ENCODE results near the gene B3GALT5.
"Not testable (repeated sequence)": the region's sequence is repeated elsewhere in the genome, so short reads cannot be mapped to it uniquely, and the experiment has no call there.

Gene B3GALT5

GRCh38 chr21:39612233-39613040, at the start of gene B3GALT5:
B3GALT5 (plus strand) TSS chr21:39612940; CDS start chr21:39660560, 47,620 bp downstream.
- DNase-seq: no peak
- in situ Hi-C loops (cut with MboI; ENCODE audit: low pct_unique_long_range_greater_than_20kb, low sequenced_read_pairs): no loop called here

GRCh38 chr21:39564200-39564599, 48.5 kb upstream of the B3GALT5 start:
- DNase-seq: no peak
- in situ Hi-C loops (cut with MboI; ENCODE audit: low pct_unique_long_range_greater_than_20kb, low sequenced_read_pairs): no loop called here

- no peak for DNase-seq
- in situ Hi-C loops (cut with MboI; ENCODE audit: low pct_unique_long_range_greater_than_20kb, low sequenced_read_pairs): no loop called here
Observed at GRCh38 chr21:39567180-39567972, 45.4 kb upstream of the B3GALT5 start.

- in situ Hi-C loops (cut with MboI; ENCODE audit: low pct_unique_long_range_greater_than_20kb, low sequenced_read_pairs): no loop called here
- no peak for DNase-seq
Observed at GRCh38 chr21:39568361-39568760, 44.4 kb upstream of the B3GALT5 start.

- in situ Hi-C loops (cut with MboI; ENCODE audit: low pct_unique_long_range_greater_than_20kb, low sequenced_read_pairs): no loop called here
Observed at GRCh38 chr21:39575775-39576174, 37.0 kb upstream of the B3GALT5 start.

GRCh38 chr21:39576518-39577128, 36.1 kb upstream of the B3GALT5 start:
- in situ Hi-C loops (cut with MboI; ENCODE audit: low pct_unique_long_range_greater_than_20kb, low sequenced_read_pairs): no loop called here
- DNase-seq: no peak

More at GRCh38 chr21:39575775-39576174, 37.0 kb upstream of the B3GALT5 start:
- no peak for DNase-seq

GRCh38 chr21:39579734-39580332, 32.9 kb upstream of the B3GALT5 start:
- DNase-seq: no peak
- in situ Hi-C loops (cut with MboI; ENCODE audit: low pct_unique_long_range_greater_than_20kb, low sequenced_read_pairs): no loop called here

- DNase-seq: no peak
- in situ Hi-C loops (cut with MboI; ENCODE audit: low pct_unique_long_range_greater_than_20kb, low sequenced_read_pairs): no loop called here
Observed at GRCh38 chr21:39580744-39581143, 32.0 kb upstream of the B3GALT5 start.

- no peak for DNase-seq
- in situ Hi-C loops (cut with MboI; ENCODE audit: low pct_unique_long_range_greater_than_20kb, low sequenced_read_pairs): no loop called here
Observed at GRCh38 chr21:39581414-39581813, 31.3 kb upstream of the B3GALT5 start.

- DNase-seq: no peak
- in situ Hi-C loops (cut with MboI; ENCODE audit: low pct_unique_long_range_greater_than_20kb, low sequenced_read_pairs): no loop called here
Observed at GRCh38 chr21:39582749-39583148, 30.0 kb upstream of the B3GALT5 start.

GRCh38 chr21:39583586-39583985, 29.2 kb upstream of the B3GALT5 start:
- DNase-seq: not testable (repeated sequence)

GRCh38 chr21:39587376-39587775, 25.4 kb upstream of the B3GALT5 start:
- DNase-seq: no peak
- in situ Hi-C loops (cut with MboI; ENCODE audit: low pct_unique_long_range_greater_than_20kb, low sequenced_read_pairs): no loop called here

More at GRCh38 chr21:39583586-39583985, 29.2 kb upstream of the B3GALT5 start:
- in situ Hi-C loops (cut with MboI; ENCODE audit: low pct_unique_long_range_greater_than_20kb, low sequenced_read_pairs): not testable (repeated sequence)

- no peak for DNase-seq
- in situ Hi-C loops (cut with MboI; ENCODE audit: low pct_unique_long_range_greater_than_20kb, low sequenced_read_pairs): no loop called here
Observed at GRCh38 chr21:39588884-39589283, 23.9 kb upstream of the B3GALT5 start.

- no peak for DNase-seq
- in situ Hi-C loops (cut with MboI; ENCODE audit: low pct_unique_long_range_greater_than_20kb, low sequenced_read_pairs): no loop called here
Observed at GRCh38 chr21:39593522-39593921, 19.2 kb upstream of the B3GALT5 start.

GRCh38 chr21:39595465-39595864, 17.3 kb upstream of the B3GALT5 start:
- no peak for DNase-seq
- in situ Hi-C loops (cut with MboI; ENCODE audit: low pct_unique_long_range_greater_than_20kb, low sequenced_read_pairs): no loop called here

GRCh38 chr21:39597595-39597994, 15.1 kb upstream of the B3GALT5 start:
- in situ Hi-C loops (cut with MboI; ENCODE audit: low pct_unique_long_range_greater_than_20kb, low sequenced_read_pairs): no loop called here
- DNase-seq: no peak

GRCh38 chr21:39599191-39599970, 13.4 kb upstream of the B3GALT5 start:
- no peak for DNase-seq
- in situ Hi-C loops (cut with MboI; ENCODE audit: low pct_unique_long_range_greater_than_20kb, low sequenced_read_pairs): no loop called here

GRCh38 chr21:39601187-39601928, 11.4 kb upstream of the B3GALT5 start:
- in situ Hi-C loops (cut with MboI; ENCODE audit: low pct_unique_long_range_greater_than_20kb, low sequenced_read_pairs): no loop called here
- DNase-seq: no peak
